NCI-H2196 treated with DMSO at 0.1 percent for 48 hours (cell line): ENCODE measurements around the gene DSCAM.

Experiments
- DNase-seq: peaks from one replicate; lab custom pipeline; 2025; ENCODE audit not compliant: unreplicated experiment; lab: John Stamatoyannopoulos, UW

The DSCAM gene

GRCh38 chr21:40788635-40789034 lies 58.3 kb downstream of the DSCAM start:
- no peak for DNase-seq

- DNase-seq = no peak
These were observed 63.6 kb downstream of the DSCAM start for GRCh38 chr21:40783404-40783803.

- DNase-seq = no peak
These were observed 76.4 kb downstream of the DSCAM start for GRCh38 chr21:40770435-40771055.

GRCh38 chr21:40769231-40769630 lies 77.7 kb downstream of the DSCAM start:
- no peak for DNase-seq

- DNase-seq = no peak
These were observed 78.9 kb downstream of the DSCAM start for GRCh38 chr21:40768056-40768455.

- no peak for DNase-seq
These were observed 80.6 kb downstream of the DSCAM start for GRCh38 chr21:40766381-40766780.

GRCh38 chr21:40765811-40766210 lies 81.1 kb downstream of the DSCAM start:
- DNase-seq = no peak

- no peak for DNase-seq
These were observed 86.1 kb downstream of the DSCAM start for GRCh38 chr21:40760821-40761220.

- no peak for DNase-seq
These were observed 87.9 kb downstream of the DSCAM start for GRCh38 chr21:40759061-40759460.

- DNase-seq = no peak
These were observed 89.6 kb downstream of the DSCAM start for GRCh38 chr21:40757366-40757765.

- DNase-seq = no peak
These were observed 92.5 kb downstream of the DSCAM start for GRCh38 chr21:40754466-40754865.

- DNase-seq = no peak
These were observed 93.2 kb downstream of the DSCAM start for GRCh38 chr21:40753756-40754155.

- DNase-seq = no peak
These were observed 94.8 kb downstream of the DSCAM start for GRCh38 chr21:40752125-40752524.

- DNase-seq = no peak
These were observed 95.7 kb downstream of the DSCAM start for GRCh38 chr21:40751221-40751620.

GRCh38 chr21:40736145-40736544 lies 110.8 kb downstream of the DSCAM start:
- no peak for DNase-seq

- DNase-seq = no peak
These were observed 113.9 kb downstream of the DSCAM start for GRCh38 chr21:40733024-40733397.

GRCh38 chr21:40732253-40733023 lies 114.5 kb downstream of the DSCAM start:
- no peak for DNase-seq

GRCh38 chr21:40731206-40731605 lies 115.8 kb downstream of the DSCAM start:
- DNase-seq = no peak

- no peak for DNase-seq
These were observed 116.5 kb downstream of the DSCAM start for GRCh38 chr21:40730426-40730800.

GRCh38 chr21:40729761-40730425 lies 117.1 kb downstream of the DSCAM start:
- DNase-seq = no peak

- no peak for DNase-seq
These were observed 123.0 kb downstream of the DSCAM start for GRCh38 chr21:40723966-40724365.

GRCh38 chr21:40723317-40723716 lies 123.6 kb downstream of the DSCAM start:
- no peak for DNase-seq
